HEK293 (cell line): ENCODE results near the gene KCTD10.

ENCODE experiments used
- ATF2 ChIP-seq: fragments of 450-650 bp; formaldehyde crosslinking; IDR thresholded peaks from 2 replicates; pipeline ENCODE4 v1.5.1; 2016; ENCODE audit warnings: missing biosample characterization, missing genetic modification characterization, low read depth
- GFI1B ChIP-seq: fragments of 450-650 bp; formaldehyde crosslinking; IDR thresholded peaks from 2 replicates; pipeline ENCODE4 v1.5.1; 2016; ENCODE audit warnings: missing biosample characterization, missing genetic modification characterization
- YY1 ChIP-seq: fragments of 450-650 bp; formaldehyde crosslinking; IDR thresholded peaks from 2 replicates; pipeline ENCODE4 v1.5.1; 2018; ENCODE audit warnings: missing biosample characterization, missing genetic modification characterization
- ZNF175 ChIP-seq: fragments of 450-650 bp; formaldehyde crosslinking; IDR thresholded peaks from 2 replicates; pipeline ENCODE4 v1.5.1; 2016; ENCODE audit warnings: missing biosample characterization, missing genetic modification characterization
- ZNF488 ChIP-seq: fragments of 450-650 bp; formaldehyde crosslinking; IDR thresholded peaks from 2 replicates; pipeline ENCODE4 v1.5.1; 2016; ENCODE audit warnings: missing biosample characterization, missing genetic modification characterization
- ZNF645 ChIP-seq: fragments of 450-650 bp; formaldehyde crosslinking; IDR thresholded peaks from 2 replicates; pipeline ENCODE4; 2016; ENCODE audit warnings: missing biosample characterization, missing genetic modification characterization

- no peak for TF ChIP-seq ZNF488 (tag by site-specific recombination)
- no peak for TF ChIP-seq ZNF645 (tag by site-specific recombination)
- no peak for TF ChIP-seq ATF2 (tag by site-specific recombination)
- no peak for TF ChIP-seq GFI1B (tag by site-specific recombination)
- TF ChIP-seq YY1 (tag by site-specific recombination), result no peak
- TF ChIP-seq ZNF175 (tag by site-specific recombination), result no peak
Measured at GRCh38 chr12:109467978-109468676, 9.0 kb downstream of the KCTD10 start.
